ENCODE measurements around the gene PET117. TPM values are rescaled to one million over a fixed set of nuclear protein-coding genes. Genes with fewer than 3 reads are reported as not detected.

PET117 gene
- polyA plus RNA-seq, 1 of the 3 experiments (the other 2 are of a cell fraction), result 13.5 TPM

GRCh38 chr20:18139832-18140231 lies 2.2 kb downstream of the PET117 start (continued):
- TF ChIP-seq ZBTB33 (IDR thresholded peaks at IDR 0.05; ENCODE audit: borderline replicate concordance, low read depth), result no peak
- TF ChIP-seq TAF1 (IDR thresholded peaks at IDR 0.05; ENCODE audit: borderline replicate concordance, low read depth, low read length), result no peak

GRCh38 chr20:18144541-18145099 lies 7.0 kb downstream of the PET117 start:
- H3K27ac ChIP-seq (ENCODE audit: low read depth in 2 of 2, low read length in 1 of 2), result no peak overlapping the region
- H3K79me2 ChIP-seq (ENCODE audit: insufficient read depth), result peaks cover 19% of the 10 kb centered on the region
- 91% methylated on average over 1 of the region's 1 CpG for WGBS (ENCODE audit: low lambda C conversion rate)
- CTCF ChIA-PET, result no interaction called here
- H3K9me2 ChIP-seq, result no peaks in the 10 kb centered on the region
- H3K9me3 ChIP-seq, result no peaks in the 10 kb centered on the region
- POLR2A ChIA-PET, result no interaction called here
- H2AFZ ChIP-seq (ENCODE audit: low read depth), result no peak overlapping the region
- TF ChIP-seq CHD2 (IDR thresholded peaks at IDR 0.05; ENCODE audit: low read length, partially characterized antibody) (no peak), REST (IDR thresholded peaks at IDR 0.05; ENCODE audit: low read depth, low read length) (no peak), CTCF (IDR thresholded peaks at IDR 0.05) (no peak), POLR2AphosphoS5 (IDR thresholded peaks at IDR 0.05; ENCODE audit: low read depth, low read length) (no peak), RCOR1 (IDR thresholded peaks at IDR 0.05; ENCODE audit: low read length) (no peak), FOXJ3 (CRISPR knock-in tag; IDR thresholded peaks at IDR 0.05) (no peak), MAX (IDR thresholded peaks at IDR 0.05; ENCODE audit: low read depth) (no peak), USF1 (IDR thresholded peaks at IDR 0.05; ENCODE audit: borderline replicate concordance, low read depth) (no peak), GATA2 (CRISPR knock-in tag; IDR thresholded peaks at IDR 0.05) (no peak), YY1 (IDR thresholded peaks at IDR 0.05; ENCODE audit: low read depth) (no peak), RAD21 (IDR thresholded peaks at IDR 0.05; ENCODE audit: low read length) (no peak), RXRA (IDR thresholded peaks at IDR 0.05; ENCODE audit: borderline replicate concordance, low read depth) (no peak), ELF1 (IDR thresholded peaks at IDR 0.05) (no peak), ZBTB33 (IDR thresholded peaks at IDR 0.05; ENCODE audit: borderline replicate concordance, low read depth) (no peak), GABPA (IDR thresholded peaks at IDR 0.05; ENCODE audit: low read depth) (no peak), MXI1 (IDR thresholded peaks at IDR 0.05; ENCODE audit: low read depth, low read length) (no peak), SMC3 (IDR thresholded peaks at IDR 0.05; ENCODE audit: low read depth, low read length) (no peak)
- no peak overlapping the region for H3K4me3 ChIP-seq (ENCODE audit: low read depth in 2 of 2, low read length in 1 of 2)
- DNase-seq, result no peak
- no peaks in the 10 kb centered on the region for H4K20me1 ChIP-seq (ENCODE audit: insufficient read depth)
- peaks cover 0 to 2% of the 10 kb centered on the region in 2 experiments; a peak in 1 of 4 replicates for H3K4me1 ChIP-seq (ENCODE audit: control insufficient read depth in 1 of 2, insufficient read depth in 2 of 2, low read depth in 1 of 2, low read length in 1 of 2)
- peaks cover 27 to 33% of the 10 kb centered on the region in 2 experiments for H3K36me3 ChIP-seq (replicated peaks in 1 of 2; ENCODE audit: control insufficient read depth in 1 of 2, insufficient read depth in 2 of 2, low read length in 1 of 2)
- H3K27me3 ChIP-seq (ENCODE audit: insufficient read depth), result no peaks in the 10 kb centered on the region
- no peaks in the 10 kb centered on the region for H3F3A ChIP-seq (replicated peaks; ENCODE audit: insufficient read depth)
- H3K4me2 ChIP-seq, result no peak overlapping the region
- H3K9ac ChIP-seq, result no peak overlapping the region
